Uterus (tissue), 4 donors: Measurements from ENCODE around the gene OSBPL1A. TPM values are rescaled to one million over a fixed set of nuclear protein-coding genes. Genes with fewer than 3 reads are reported as not detected.

Experiments
- DNase-seq, 2 donors: peaks; one replicate each; pipeline ENCODE4 v3.0.0-alpha.2; 2019 to 2020
- H3K27ac ChIP-seq, 2 donors: fragments of 200-600 bp; sonication (generic); 1 replicate in 1 of 2; 2 replicates in 1 of 2; pipeline ENCODE4 v1.5.1; 2016 to 2018
- H3K27me3 ChIP-seq, 2 donors: fragments of 200-600 bp; sonication (generic); one replicate each; pipeline ENCODE4 v1.5.1; 2018 to 2019; ENCODE audit warnings: control low read depth in 1 of 2
- H3K36me3 ChIP-seq, 2 donors: fragments of 200-600 bp; sonication (generic); one replicate each; pipeline ENCODE4 v1.5.1; 2019; ENCODE audit warnings: control low read depth in 1 of 2
- H3K4me1 ChIP-seq, 2 donors: fragments of 200-600 bp; sonication (generic); one replicate each; pipeline ENCODE4 v1.5.1; 2018 to 2019; ENCODE audit warnings: control low read depth in 1 of 2
- H3K4me3 ChIP-seq, 2 donors: fragments of 200-600 bp; sonication (generic); 1 replicate in 1 of 2; 2 replicates in 1 of 2; pipeline ENCODE4 v1.5.1; 2018 to 2019; ENCODE audit warnings: mild to moderate bottlenecking in 1 of 2
- H3K9me3 ChIP-seq, 2 donors: fragments of 200-600 bp; sonication (generic); one replicate each; pipeline ENCODE4 v1.5.1; 2019; ENCODE audit warnings: control low read depth in 1 of 2
- CTCF ChIP-seq, 4 experiments: fragments of 200-600 bp in 2 of 4; fragments of 450-650 bp in 2 of 4; sonication (generic) in 2 of 4; IDR thresholded peaks; one replicate each; pipeline ENCODE4 v1.5.1; 2016 to 2019; ENCODE audit warnings: antibody characterized with exemption in 4 of 4, mild to moderate bottlenecking in 2 of 4, moderate library complexity in 1 of 4
- POLR2A ChIP-seq, 2 donors: fragments of 450-650 bp; IDR thresholded peaks; one replicate each; pipeline ENCODE4 v1.6.1; 2016; ENCODE audit warnings: antibody characterized with exemption in 2 of 2, mild to moderate bottlenecking in 1 of 2, moderate library complexity in 1 of 2
- intact Hi-C: fragments of 100-400 bp; cut with DNase I; formaldehyde crosslinking; loops from one replicate; pipeline ENCODE4 v1.15.1; 2023; ENCODE audit warnings: low total_unique reads
- total RNA-seq, 4 donors: library from RNA; depleted of rRNA in 3 of 4; stranded (reverse); fragments of >200 nt in 3 of 4; gene quantifications; one replicate each; pipeline versions ENCODE4 v1.1.0 to v1.2.4, GENCODE V29; 2014 to 2023
- donor health status: DM: yes; HTN: yes; CAD: no.

The OSBPL1A gene
- total RNA-seq, 4 donors from 2014 or later, result 49.4 to 72.4 (median 62.5) TPM

- intact Hi-C loops, result no loop called here
- TF ChIP-seq CTCF (IDR thresholded peaks at IDR 0.05) (no peak), POLR2A (IDR thresholded peaks at IDR 0.05) (no peak)
- H3K27ac ChIP-seq, result no peak overlapping the region
- H3K4me3 ChIP-seq, result no peak overlapping the region
- H3K36me3 ChIP-seq, result no peaks in the 10 kb centered on the region
- H3K9me3 ChIP-seq, result no peaks in the 10 kb centered on the region
- DNase-seq, result no peak
- H3K4me1 ChIP-seq, result no peaks in the 10 kb centered on the region
- no peaks in the 10 kb centered on the region for H3K27me3 ChIP-seq
Measured at GRCh38 chr18:24220318-24220688, 177.3 kb downstream of the OSBPL1A start.

GRCh38 chr18:24219561-24220317 is 177.9 kb downstream of the OSBPL1A start:
- Histone ChIP-seq H3K36me3 (no peaks in the 10 kb centered on the region), H3K27ac (no peak overlapping the region), H3K27me3 (no peaks in the 10 kb centered on the region), H3K9me3 (no peaks in the 10 kb centered on the region), H3K4me3 (no peak overlapping the region), H3K4me1 (no peaks in the 10 kb centered on the region)
- TF ChIP-seq CTCF (IDR thresholded peaks at IDR 0.05) (no peak), POLR2A (IDR thresholded peaks at IDR 0.05) (no peak)
- DNase-seq, result no peak
- intact Hi-C loops, result no loop called here

- Histone ChIP-seq H3K9me3 (no peaks in the 10 kb centered on the region), H3K4me1 (no peaks in the 10 kb centered on the region), H3K27ac (peak overlapping the region in 1 of 2 donors; percentile 29), H3K27me3 (no peaks in the 10 kb centered on the region), H3K4me3 (no peak overlapping the region), H3K36me3 (no peaks in the 10 kb centered on the region)
- intact Hi-C loops, result no loop called here
- no peak for TF ChIP-seq POLR2A (IDR thresholded peaks at IDR 0.05)
- no peak for TF ChIP-seq CTCF (IDR thresholded peaks at IDR 0.05)
- DNase-seq, result no peak
Measured at GRCh38 chr18:24214913-24215312, 182.7 kb downstream of the OSBPL1A start.

GRCh38 chr18:24214144-24214543 is 183.5 kb downstream of the OSBPL1A start:
- H3K36me3 ChIP-seq, result no peaks in the 10 kb centered on the region
- no peak overlapping the region for H3K4me3 ChIP-seq
- no peak for DNase-seq
- no peaks in the 10 kb centered on the region for H3K9me3 ChIP-seq
- intact Hi-C loops, result no loop called here
- TF ChIP-seq CTCF (IDR thresholded peaks at IDR 0.05) (no peak), POLR2A (IDR thresholded peaks at IDR 0.05) (no peak)
- no peaks in the 10 kb centered on the region for H3K27me3 ChIP-seq
- peak overlapping the region in 1 of 2 donors; percentile 29 for H3K27ac ChIP-seq
- no peaks in the 10 kb centered on the region for H3K4me1 ChIP-seq

GRCh38 chr18:24212939-24213338 is 184.7 kb downstream of the OSBPL1A start:
- intact Hi-C loops, result no loop called here
- DNase-seq, result no peak
- TF ChIP-seq POLR2A (IDR thresholded peaks at IDR 0.05) (no peak), CTCF (IDR thresholded peaks at IDR 0.05) (no peak)
- no peaks in the 10 kb centered on the region for H3K4me1 ChIP-seq
- no peak overlapping the region for H3K4me3 ChIP-seq
- no peak overlapping the region for H3K27ac ChIP-seq
- H3K9me3 ChIP-seq, result no peaks in the 10 kb centered on the region
- no peaks in the 10 kb centered on the region for H3K27me3 ChIP-seq
- H3K36me3 ChIP-seq, result no peaks in the 10 kb centered on the region
